Measurements from ENCODE around the gene PSD4.

PSD4 gene

GRCh38 chr2:113238871-113239839 is 65.4 kb downstream of the PSD4 start:
- no peak for DNase-seq (ENCODE audit: low read depth in 2 of 2)

DNA sequence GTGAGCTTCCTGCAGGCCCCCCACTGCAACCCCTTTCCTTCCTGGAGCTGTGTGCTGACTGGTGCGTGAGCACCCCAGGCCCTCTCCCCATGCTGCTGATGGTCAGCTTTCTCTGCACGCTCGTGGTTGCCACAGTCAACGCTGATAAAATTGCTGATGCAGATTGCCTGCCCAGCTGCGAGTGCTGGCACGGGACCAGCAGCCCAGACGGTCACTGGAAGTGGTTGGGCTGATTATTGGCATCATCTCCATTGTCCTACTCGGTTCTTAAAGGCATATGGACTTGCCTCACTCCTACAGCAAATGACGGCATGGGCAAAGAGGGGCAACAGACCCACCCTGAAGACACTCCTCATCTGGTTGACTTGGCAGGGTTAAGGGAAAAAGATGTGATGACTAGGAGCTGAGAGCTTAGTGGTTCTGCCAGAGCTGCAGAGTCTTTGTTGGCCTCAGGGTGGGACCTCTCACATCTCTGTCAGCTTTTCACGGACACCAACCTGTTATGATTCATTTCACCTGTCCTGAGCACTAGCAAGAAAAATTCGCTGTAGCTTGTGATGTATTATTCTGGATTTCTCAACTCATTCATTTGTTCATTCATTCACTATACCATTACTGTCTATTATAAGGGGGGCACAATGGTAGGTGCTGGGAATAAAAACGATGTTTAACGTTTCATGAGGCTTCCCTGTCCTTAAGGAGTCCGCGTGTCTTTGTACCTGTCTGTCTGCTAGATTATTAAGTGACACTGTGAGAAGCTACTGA is 66.6 kb downstream of the PSD4 start:
- no peak for DNase-seq (ENCODE audit: low read depth in 2 of 2)

- DNase-seq (ENCODE audit: low read depth in 2 of 2) = peak; percentile 44
These were observed 67.4 kb downstream of the PSD4 start for GRCh38 chr2:113240915-113241911.

- DNase-seq (ENCODE audit: low read depth in 2 of 2) = no peak
These were observed 68.6 kb downstream of the PSD4 start for GRCh38 chr2:113242327-113242726.

GRCh38 chr2:113245276-113245711 is 71.5 kb downstream of the PSD4 start:
- no peak for DNase-seq (ENCODE audit: low read depth in 2 of 2)

GRCh38 chr2:113246606-113247005 is 72.8 kb downstream of the PSD4 start:
- no peak for DNase-seq (ENCODE audit: low read depth in 2 of 2)

DNA sequence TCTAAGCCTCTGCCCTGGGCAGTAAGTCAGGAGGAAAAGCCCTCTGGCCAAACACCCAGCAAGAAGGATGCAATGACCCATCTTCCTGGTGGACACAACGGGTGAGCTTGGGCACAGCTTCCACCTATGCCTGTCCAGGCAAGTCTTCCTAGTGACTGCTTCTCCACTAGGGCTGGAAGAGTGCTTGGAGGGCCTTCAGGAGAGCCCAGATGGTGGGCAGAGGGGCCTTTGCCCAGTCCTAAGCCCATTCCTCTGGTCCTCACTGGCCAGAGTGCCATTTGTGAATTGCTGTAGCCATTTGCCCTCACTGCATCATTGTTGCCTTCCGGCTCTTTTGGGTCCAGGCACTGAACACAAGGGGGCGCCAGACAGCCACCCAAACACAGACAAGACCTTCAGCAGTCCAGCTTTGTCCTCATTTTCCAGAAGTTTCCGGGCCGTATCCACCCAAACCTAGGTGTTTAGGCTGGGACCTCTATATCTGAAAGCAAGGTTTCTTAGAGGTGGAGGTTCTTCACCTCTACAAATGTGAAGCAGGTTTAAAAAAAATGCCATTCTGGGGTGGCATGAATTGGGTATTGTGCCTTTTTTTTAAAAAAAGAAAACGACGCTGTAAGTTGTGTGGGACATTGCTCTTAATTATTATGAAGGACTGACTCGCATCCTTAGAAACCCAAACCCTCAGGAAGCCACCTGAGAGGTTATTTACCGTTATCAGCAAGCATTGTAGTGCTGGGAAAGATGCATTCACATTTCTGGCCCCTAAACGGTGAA is 75.4 kb downstream of the PSD4 start:
- peak; percentile 63 to 66 for DNase-seq (ENCODE audit: low read depth in 2 of 2)

DNA sequence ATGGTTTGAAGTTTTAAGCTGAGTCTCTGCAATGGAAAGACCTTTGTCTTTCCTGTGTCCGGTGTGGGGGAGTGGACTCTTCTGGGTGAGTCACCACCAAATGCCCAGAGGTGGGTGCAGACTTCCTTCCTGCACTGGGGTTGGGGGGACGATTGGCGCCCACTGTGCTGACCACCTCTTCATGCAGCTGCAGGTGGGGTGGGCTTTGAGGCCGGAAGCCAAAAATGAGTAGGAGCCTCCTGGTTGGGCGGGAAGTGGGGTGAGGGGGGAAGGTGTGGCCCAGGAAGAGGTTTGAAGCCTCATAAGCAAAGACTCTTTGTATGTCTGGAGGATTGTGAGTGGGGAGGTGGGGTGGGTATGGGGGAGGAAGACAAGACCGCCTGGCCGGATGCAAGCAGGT is 77.3 kb downstream of the PSD4 start:
- no peak for DNase-seq (ENCODE audit: low read depth in 2 of 2)

DNA sequence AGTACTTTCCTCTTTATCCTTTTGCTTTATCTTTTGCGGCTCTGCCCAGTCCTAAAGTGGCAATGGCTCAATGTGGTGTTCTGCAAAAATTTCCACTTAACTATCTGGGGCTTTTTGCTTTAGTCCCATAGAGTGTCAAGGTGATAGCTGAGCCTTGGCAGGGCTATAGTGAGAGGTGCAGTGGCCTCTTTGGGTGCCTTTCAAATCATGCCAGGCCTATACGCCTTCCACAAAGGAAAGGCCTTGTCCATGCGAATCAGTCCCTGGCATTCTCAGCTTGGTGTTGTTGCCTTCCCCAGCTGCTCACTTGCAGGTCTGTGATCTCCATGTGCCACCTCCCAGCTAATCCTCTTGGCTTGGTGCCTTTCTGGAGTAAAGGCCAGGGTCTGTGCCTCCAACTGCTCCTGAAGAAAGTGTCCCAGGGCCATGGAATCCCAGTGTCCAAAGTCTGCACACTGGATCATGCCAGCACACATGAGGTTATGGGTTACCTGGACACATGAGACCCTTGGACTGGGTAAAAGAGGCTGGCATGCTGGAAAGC is 78.3 kb downstream of the PSD4 start:
- DNase-seq (ENCODE audit: low read depth in 2 of 2) = no peak

- no peak for DNase-seq (ENCODE audit: low read depth in 2 of 2)
These were observed 79.7 kb downstream of the PSD4 start for GRCh38 chr2:113253453-113253852.

DNA sequence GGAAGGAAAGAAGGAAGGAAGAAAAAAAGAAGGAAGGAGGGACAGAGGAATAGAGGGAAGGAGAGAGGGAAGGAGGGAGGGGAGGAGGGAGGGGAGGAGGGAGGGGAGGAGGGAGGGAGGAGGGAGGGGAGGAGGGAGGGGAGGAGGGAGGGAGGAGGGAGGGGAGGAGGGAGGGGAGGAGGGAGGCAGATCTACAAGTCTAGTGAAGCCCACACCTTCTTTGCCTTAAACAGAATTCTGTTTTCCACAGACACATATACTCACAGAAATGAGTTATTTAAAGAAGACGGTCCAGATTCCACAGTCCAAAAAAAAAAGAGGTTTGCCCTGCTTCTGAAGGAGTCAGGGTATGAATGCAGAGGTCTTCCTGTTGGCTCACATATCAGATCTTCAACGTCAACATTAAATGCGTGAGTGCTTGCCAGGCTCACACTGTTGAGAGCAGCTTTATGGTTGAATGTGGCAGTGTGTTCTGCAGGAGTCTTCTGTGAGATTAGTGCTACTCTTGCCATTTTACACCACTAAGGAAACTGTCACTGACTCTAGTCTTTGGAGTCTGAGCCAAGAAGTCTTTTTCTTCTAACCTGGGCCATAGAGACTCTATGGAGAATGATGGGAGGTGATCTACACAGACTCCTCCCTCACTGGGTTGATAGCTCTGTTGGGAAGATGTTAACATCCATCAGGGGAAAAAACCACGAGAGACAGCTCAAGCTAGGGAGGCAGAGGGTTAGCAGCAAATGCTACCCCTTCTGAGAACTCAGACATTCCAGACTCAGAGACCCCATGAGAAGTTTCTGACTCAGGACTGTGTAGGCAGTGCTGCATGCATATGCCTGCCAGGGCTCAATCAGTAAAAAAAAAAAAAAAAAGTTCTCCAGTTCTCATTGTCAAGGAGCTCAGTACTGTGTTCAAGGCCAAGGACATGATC is 81.6 kb downstream of the PSD4 start:
- no peak for DNase-seq (ENCODE audit: low read depth in 2 of 2)

DNA sequence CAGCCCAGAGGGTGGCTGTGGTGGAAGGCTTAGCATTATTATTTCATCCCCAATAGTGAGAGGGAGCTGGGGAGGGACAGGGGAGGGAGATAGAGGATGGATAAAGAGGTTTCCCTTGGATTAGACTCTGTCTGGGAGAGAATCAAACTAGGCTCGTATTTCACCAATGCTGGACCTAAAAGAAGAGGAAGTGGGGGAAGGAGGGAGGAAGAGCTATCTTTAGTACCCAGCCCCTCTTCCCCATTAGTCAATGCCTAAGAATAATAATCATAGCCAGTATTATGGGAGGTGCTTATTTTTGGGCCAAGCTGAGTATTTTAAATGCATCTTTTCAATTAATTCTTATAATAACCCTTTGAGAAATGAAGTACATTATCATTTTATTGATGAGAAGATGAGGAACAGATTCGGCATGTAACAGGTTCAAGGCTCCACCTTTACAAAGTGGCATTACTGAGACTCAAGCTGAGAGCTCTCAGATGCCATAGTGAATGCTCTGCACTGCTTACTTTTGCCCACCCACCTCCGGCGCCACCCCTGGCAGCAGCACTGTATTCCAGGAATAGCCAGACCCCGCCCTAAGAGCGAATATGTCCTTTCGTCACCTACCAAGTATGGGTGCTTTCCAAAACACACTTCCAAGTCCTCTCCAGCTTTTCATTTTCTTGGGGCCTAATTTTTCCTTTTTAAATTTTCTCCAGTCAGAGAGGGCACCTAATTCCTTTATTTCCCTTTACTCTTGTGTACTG is 83.9 kb downstream of the PSD4 start:
- no peak for DNase-seq (ENCODE audit: low read depth in 2 of 2)

GRCh38 chr2:113258471-113259147 is 84.8 kb downstream of the PSD4 start:
- no peak for DNase-seq (ENCODE audit: low read depth in 2 of 2)
